Fibroblast of the aortic adventitia (primary cell): ENCODE data around the gene KCNJ4. TPM values are rescaled to one million over a fixed set of nuclear protein-coding genes. Genes with fewer than 3 reads are reported as not detected.

Source experiments
- DNase-seq: peaks from one replicate; pipeline ENCODE4 v3.0.0-alpha.2; 2010; ENCODE audit warnings: low read depth
- H3K4me3 ChIP-seq: 2 replicates; pipeline ENCODE4 v1.5.1; 2011; ENCODE audit warnings: low read depth, mild to moderate bottlenecking, control low read depth, low read length, moderate library complexity
- total RNA-seq: library from RNA; depleted of rRNA; stranded (reverse); fragments of >200 nt; gene quantifications from 2 replicates; pipeline ENCODE4 v1.2.3, GENCODE V29; 2012; ENCODE audit warnings: low replicate concordance
- TF ChIP-seq, protein P1 (sequence below): IDR thresholded peaks from 2 replicates; pipeline ENCODE4 v1.5.1; 2011; ENCODE audit warnings: mild to moderate bottlenecking, low read length, control low read depth, inconsistent platforms; ENCODE audit not compliant: insufficient read depth

The KCNJ4 gene
- total RNA-seq, 1 donor = not detected

DNA sequence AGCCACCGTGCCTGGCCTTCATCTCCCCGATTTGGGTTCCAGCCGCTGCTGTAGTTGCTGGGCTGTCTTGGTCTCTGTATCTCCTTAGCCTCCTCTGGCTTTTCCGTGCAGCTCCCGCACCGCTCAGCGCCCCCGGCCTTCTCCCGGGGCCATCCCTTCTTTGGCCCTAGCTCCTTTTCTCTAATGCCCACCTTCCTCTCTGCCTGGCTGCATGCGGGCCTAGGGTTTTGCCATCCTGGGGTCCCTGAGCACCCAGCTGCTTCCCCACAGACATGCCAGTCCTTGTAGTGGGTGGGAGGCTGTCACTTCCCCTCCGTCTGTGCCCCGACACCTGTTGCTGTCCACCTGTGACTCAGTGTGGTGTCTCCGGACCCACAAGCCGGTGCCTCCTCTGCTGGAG is 36.4 kb downstream of the KCNJ4 start:
- no peak for DNase-seq
- TF ChIP-seq, protein P1, sequence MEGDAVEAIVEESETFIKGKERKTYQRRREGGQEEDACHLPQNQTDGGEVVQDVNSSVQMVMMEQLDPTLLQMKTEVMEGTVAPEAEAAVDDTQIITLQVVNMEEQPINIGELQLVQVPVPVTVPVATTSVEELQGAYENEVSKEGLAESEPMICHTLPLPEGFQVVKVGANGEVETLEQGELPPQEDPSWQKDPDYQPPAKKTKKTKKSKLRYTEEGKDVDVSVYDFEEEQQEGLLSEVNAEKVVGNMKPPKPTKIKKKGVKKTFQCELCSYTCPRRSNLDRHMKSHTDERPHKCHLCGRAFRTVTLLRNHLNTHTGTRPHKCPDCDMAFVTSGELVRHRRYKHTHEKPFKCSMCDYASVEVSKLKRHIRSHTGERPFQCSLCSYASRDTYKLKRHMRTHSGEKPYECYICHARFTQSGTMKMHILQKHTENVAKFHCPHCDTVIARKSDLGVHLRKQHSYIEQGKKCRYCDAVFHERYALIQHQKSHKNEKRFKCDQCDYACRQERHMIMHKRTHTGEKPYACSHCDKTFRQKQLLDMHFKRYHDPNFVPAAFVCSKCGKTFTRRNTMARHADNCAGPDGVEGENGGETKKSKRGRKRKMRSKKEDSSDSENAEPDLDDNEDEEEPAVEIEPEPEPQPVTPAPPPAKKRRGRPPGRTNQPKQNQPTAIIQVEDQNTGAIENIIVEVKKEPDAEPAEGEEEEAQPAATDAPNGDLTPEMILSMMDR = no peak
- H3K4me3 ChIP-seq = no peak overlapping the region

DNA sequence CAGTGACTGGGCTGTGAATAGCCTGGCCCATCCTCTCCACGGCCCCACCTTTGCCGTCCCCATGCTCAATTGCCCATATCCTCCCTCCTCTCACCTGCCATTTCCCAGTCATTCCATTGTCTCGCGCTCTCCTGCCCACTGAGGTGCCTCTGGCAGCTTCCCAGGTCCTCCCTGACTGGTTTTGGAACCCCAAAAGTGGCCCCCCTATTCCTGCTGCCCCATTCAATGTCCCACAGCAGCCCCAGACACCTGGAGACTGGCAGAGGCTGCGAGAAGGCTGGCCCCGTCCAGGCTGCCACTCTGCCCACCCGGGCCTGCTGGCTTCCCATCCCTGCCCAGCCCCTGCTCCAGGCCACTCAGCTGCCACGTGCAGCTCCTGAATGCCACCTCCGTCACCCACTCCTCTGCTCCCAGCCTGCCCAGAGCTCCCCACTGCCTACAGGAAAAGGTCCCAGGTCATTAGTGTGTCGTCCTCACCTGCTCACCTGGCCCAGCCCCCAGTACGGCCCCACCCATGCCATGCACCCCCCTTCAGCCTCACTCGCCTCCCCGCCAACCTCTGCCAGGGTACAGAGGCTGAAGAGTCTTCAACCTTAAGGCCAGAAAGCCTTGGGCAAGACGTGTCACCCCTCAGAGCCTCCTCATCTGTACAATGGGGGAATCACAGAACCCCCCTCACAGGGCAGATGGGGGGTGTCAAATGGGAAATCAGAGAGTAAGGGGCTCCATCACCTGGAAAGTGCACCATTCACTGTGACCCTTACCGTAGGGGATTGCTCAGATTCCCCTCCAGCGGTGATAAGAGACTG is 37.5 kb downstream of the KCNJ4 start:
- TF ChIP-seq, protein P1 = no peak
- no peak overlapping the region for H3K4me3 ChIP-seq
- DNase-seq = no peak

DNA sequence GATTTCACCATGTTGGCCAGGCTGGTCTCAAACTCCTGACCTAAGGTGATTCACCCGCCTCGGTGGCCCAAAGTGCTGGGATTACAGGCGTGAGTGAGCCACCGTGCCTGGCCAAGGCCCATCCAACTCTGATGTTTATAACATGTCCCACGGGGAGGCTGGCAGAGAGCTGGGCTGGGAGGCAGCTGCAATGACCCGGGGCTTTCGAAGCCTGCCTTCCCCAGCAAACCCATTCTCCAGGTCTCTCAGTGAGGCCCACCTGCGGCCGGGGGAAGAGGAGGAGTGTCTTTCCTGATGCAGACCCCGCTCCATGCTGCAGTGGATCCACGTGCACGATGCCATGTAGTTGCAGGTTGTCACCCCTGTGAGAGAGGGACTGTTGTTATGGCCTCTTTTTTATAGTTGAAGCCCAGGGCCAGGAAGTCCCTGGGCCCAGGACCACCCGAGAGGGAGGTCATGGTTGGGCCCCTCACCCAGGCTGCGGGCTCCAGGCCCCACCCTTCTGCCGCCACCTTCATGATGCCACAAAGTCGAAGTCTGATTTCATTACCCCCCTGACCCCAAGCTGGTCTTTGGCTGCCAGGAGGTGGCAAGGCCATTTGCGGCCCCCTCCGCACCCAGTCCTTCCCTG is 38.3 kb downstream of the KCNJ4 start:
- no peak for DNase-seq
- TF ChIP-seq, protein P1 = no peak
- no peak overlapping the region for H3K4me3 ChIP-seq

DNA sequence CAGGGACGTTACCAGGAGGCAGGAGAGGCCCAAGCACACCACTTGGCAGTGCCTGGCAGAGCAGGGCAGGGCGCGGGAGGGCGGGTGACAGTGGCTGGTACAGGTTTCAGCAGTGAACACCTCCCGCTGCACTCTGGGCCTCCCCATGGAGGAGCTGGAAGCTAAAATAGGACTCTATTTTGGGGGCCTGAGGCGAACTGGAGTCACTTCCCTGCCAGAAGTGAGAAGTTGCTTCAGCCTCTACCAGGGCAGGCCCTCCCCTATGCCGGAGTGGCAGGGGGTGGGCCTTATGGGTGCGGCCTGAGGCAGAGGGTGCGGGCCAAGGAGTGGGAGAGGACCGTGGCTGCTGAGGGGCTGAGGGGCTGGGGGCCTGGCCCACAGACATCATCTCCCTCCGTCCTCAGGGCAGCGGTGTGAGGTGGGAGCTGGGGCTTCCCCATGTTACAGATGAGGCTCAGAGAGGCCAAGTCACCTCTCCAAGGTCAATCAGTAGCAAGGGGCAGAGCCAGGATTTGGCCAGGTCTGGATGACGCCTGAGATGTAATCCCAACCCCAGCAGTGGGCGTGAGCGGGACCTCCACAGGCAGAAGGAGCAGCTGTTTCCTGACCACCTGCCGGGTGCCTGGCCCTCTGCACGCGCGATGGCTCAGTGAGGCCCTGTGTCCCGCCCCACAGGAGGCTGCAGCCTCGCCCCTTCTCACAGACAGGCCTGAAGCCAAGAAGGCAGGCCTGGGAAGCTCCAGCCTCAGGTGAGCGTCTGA is 39.3 kb downstream of the KCNJ4 start:
- H3K4me3 ChIP-seq = no peak overlapping the region
- DNase-seq = no peak
- TF ChIP-seq, protein P1 = no peak

DNA sequence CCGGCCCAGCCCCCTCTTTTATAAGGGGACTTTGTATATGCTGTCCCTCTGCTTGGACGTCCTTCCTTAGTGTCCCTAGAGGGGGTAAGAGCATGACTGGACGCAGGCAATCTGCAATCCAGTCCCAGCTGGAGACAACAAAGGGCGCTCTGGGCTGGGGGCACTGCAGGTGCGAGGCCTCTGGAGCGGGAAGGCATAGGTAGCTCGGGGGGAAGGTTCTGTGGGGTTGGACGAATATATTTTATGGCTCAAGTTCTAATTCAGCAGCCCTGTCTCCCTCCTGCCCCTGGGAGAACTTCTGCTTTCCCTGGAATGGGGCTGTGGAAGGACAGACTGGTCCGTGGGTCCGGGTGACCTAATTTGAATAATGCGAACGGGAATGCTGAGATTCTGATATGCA is 40.0 kb downstream of the KCNJ4 start:
- no peak overlapping the region for H3K4me3 ChIP-seq
- TF ChIP-seq, protein P1 = no peak
- no peak for DNase-seq

DNA sequence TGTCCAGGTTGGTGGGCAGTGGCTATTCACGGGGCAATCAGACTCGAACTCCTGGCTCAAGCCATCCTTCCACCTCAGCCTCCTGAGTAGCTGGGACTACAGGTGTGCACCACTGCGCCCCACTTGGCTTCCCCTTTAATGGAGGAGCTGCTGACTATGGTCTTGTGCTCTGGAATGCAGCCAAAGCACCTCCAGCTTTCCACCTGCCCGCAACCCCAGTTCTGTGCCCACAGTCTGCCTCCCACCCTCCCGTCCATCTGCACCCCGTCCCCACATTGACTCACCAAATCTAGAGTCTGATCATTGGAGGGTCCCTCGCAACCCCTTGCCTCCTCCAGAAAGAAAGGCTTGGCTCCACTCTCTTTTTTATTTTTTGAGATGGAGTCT is 41.0 kb downstream of the KCNJ4 start:
- TF ChIP-seq, protein P1 = no peak
- no peak for DNase-seq
- no peak overlapping the region for H3K4me3 ChIP-seq
